Type B pancreatic cell (in vitro differentiated cells): ENCODE results near the gene SEMA5A. TPM values are rescaled to one million over a fixed set of nuclear protein-coding genes. Genes with fewer than 3 reads are reported as not detected.

Experiments
- DNase-seq: peaks from one replicate; pipeline ENCODE4 v3.0.0; 2021; ENCODE audit warnings: mixed read lengths; ENCODE audit not compliant: unreplicated experiment; ENCODE audit errors: extremely low spot score
- H3K27ac Mint-ChIP-seq: 2 replicates; pipeline ENCODE4 v1.8.0; 2021; ENCODE audit warnings: mild to moderate bottlenecking, mixed read lengths
- H3K27me3 Mint-ChIP-seq: 2 replicates; pipeline ENCODE4 v1.8.0; 2021; ENCODE audit warnings: mixed read lengths
- H3K36me3 Mint-ChIP-seq: 2 replicates; pipeline ENCODE4 v1.8.0; 2021; ENCODE audit warnings: mixed read lengths
- H3K4me1 Mint-ChIP-seq: one replicate; pipeline ENCODE4 v1.8.0; 2021; ENCODE audit warnings: mixed read lengths; ENCODE audit not compliant: unreplicated experiment
- H3K4me3 Mint-ChIP-seq: 2 replicates; pipeline ENCODE4 v1.8.0; 2021; ENCODE audit warnings: mild to moderate bottlenecking, mixed read lengths
- H3K9me3 Mint-ChIP-seq: 2 replicates; pipeline ENCODE4 v1.8.0; 2021; ENCODE audit warnings: mixed read lengths
- total RNA-seq: library from RNA; stranded (reverse); gene quantifications from 2 replicates; pipeline ENCODE4 v1.2.1, GENCODE V29; 2021; ENCODE audit warnings: low replicate concordance
- TF ChIP-seq, protein P1 (sequence below): fragments of 200-600 bp; sonication (generic); conservative IDR thresholded peaks from 2 replicates; pipeline ENCODE4 v1.5.0; 2021; ENCODE audit warnings: antibody characterized with exemption, mild to moderate bottlenecking

Gene SEMA5A
- total RNA-seq, 1 donor from 2014 or later = 92.9 TPM

DNA sequence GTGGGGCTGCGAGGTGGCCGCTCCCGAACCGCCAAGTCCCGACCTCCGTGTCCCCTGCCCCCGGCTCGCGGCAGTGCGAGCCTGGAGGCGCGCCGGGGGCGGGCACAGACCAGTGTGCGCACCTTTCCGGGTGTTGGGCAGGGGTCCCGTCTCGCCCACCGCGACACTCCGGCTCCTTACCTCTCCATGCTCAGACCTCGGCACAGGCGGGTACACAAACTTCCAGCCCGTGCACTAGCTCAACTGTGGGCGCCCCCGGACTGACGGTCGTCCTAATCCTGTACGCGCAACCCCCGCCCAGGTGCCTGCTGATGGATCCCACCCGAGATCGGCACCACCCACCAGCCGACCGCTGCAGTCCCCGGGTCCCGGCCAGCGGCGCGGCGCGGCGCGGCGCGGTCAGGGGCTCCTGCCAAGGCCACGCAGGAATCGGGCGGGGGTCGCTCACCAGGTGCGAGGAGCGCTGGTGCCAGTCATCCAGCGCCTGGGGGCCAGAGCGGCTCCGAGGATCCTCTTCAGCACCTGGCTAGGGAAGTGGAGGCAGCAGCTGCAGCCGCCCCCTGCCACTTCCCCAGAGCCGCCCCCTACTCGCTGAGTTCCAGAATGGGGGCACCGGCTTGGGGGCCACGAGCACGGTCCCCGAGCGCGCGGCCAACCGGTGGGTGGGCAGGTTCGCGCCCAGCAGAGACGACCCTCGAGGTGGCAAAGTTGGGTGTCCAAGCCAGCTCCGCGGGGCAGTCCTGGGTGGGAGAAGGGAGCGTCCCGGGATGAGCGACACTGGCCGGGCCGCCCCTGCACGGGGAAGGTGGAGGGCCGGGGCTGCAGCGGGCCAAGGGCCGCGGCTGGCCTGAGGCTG, 511 bp downstream of the SEMA5A start:
- Mint-ChIP-seq H3K4me1 (peaks cover 25% of the 10 kb centered on the region), H3K27ac (no peak overlapping the region), H3K27me3 (no peaks in the 10 kb centered on the region), H3K9me3 (no peaks in the 10 kb centered on the region), H3K4me3 (peak overlapping the region; percentile 90), H3K36me3 (peaks cover 18% of the 10 kb centered on the region)
- peak; percentile 70 for DNase-seq
- TF ChIP-seq, protein P1, sequence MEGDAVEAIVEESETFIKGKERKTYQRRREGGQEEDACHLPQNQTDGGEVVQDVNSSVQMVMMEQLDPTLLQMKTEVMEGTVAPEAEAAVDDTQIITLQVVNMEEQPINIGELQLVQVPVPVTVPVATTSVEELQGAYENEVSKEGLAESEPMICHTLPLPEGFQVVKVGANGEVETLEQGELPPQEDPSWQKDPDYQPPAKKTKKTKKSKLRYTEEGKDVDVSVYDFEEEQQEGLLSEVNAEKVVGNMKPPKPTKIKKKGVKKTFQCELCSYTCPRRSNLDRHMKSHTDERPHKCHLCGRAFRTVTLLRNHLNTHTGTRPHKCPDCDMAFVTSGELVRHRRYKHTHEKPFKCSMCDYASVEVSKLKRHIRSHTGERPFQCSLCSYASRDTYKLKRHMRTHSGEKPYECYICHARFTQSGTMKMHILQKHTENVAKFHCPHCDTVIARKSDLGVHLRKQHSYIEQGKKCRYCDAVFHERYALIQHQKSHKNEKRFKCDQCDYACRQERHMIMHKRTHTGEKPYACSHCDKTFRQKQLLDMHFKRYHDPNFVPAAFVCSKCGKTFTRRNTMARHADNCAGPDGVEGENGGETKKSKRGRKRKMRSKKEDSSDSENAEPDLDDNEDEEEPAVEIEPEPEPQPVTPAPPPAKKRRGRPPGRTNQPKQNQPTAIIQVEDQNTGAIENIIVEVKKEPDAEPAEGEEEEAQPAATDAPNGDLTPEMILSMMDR = no peak

DNA sequence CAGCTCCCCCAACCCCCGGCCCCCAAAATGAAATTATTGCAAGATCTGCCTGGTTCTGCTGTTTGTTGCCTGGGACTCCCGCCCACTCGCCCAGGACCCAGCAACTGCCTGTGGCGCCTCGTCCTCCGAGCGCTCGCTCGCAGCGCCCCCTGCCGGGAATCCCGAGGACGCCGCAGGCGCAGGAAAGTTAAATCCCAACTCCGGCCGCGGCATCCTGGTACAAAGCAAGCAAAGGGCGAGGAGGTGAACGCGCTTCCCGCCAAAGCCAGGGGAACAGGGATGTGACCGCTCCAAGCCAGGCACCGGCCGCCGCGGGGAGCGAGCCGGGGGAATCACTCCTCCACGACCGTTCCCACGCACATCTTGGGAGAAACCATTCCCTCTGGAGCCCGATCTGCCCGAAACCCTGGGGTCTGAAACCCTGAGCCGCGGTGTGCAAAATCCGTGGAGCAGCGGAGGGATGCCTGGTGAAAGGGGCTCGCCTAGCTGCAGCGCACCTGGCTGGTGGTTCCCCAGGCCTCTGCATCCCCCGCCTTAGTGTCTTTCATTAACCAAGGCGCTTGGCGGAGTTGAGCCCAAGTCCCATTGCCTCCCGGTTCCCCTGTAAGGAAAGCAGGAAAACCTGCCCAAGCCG, 1.3 kb downstream of the SEMA5A start:
- peaks cover 25% of the 10 kb centered on the region for H3K4me1 Mint-ChIP-seq
- H3K27ac Mint-ChIP-seq = peak overlapping the region; percentile 72
- no peaks in the 10 kb centered on the region for H3K9me3 Mint-ChIP-seq
- no peaks in the 10 kb centered on the region for H3K27me3 Mint-ChIP-seq
- TF ChIP-seq, protein P1 = peak; percentile 94
- peak overlapping the region; percentile 90 for H3K4me3 Mint-ChIP-seq
- DNase-seq = peak; percentile 93
- peaks cover 18% of the 10 kb centered on the region for H3K36me3 Mint-ChIP-seq

DNA sequence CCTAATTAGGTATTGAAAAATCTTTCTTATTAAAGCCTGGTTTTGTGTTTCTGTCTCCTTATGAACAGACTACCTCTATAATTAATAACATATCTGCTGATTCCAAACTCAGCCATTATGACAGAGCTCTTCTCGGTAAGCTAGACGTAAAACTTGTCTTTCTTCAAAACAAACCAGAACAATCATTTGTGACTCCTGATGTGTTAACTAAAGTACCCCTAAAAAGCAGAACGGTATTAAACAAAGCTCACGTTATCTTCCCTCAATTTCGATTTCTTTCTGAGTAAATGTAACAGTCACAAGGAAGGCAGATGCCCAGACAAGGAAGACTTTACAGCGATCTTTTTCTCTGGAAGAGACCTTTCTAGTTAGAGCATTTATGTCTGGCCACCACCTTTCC, 1.8 kb downstream of the SEMA5A start:
- H3K4me3 Mint-ChIP-seq = peak overlapping the region; percentile 90
- TF ChIP-seq, protein P1 = no peak
- H3K36me3 Mint-ChIP-seq = peaks cover 17% of the 10 kb centered on the region

DNA sequence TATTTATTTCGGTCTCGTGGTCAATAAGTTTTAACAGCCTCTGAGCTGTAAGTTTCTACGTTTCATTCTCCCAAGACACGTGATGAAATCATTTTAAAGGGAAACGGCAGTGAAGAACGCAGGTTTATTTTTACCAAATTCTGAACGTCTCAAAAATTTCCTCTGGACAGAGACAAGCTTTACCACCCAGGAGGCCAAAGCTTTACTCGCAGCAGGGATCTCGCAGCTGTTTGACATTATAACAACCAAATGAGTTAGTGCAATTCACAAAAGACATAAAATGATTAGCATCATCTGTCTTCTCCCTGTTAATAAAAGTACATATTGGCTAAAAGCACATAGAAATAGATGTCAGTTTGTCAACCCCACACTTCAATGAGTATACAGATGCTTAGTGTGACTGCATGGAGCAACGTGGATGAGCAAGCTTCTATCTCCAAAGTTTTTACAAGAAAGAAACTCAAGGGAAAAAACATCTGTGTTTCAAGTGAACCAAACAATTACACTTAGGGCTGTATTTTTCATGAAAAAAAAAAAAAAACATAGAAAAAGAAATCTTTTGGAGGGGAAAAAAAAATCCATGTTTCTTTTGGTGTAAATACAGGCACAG, 2.5 kb downstream of the SEMA5A start:
- Mint-ChIP-seq H3K4me3 (peak overlapping the region; percentile 90), H3K27ac (no peak overlapping the region), H3K36me3 (peaks cover 17% of the 10 kb centered on the region), H3K4me1 (peaks cover 28% of the 10 kb centered on the region), H3K27me3 (no peaks in the 10 kb centered on the region), H3K9me3 (no peaks in the 10 kb centered on the region)
- TF ChIP-seq, protein P1 = no peak
- no peak for DNase-seq

More for the DNA sequence above, 1.8 kb downstream of the SEMA5A start:
- Mint-ChIP-seq H3K27me3 (no peaks in the 10 kb centered on the region), H3K9me3 (no peaks in the 10 kb centered on the region), H3K4me1 (peaks cover 25% of the 10 kb centered on the region), H3K27ac (peak overlapping the region; percentile 72)
- no peak for DNase-seq

DNA sequence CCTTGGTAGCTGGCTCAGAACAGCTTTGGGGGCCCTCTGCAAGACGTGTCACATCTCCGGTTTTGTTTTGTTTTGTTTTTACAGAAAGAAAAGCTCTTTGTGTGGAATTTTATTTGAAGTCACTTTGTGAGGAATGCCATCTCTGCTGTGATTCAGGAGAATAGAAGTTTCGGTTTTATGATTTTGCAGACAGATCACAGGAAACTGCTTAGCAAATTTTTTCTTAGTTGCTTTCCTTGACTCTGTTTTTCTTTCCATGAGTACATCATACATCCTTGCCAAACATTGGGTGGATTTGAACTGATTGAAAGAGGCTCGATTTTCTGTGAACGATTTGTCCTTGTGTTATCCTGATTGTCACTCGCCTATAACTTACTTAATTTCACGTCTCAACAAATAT, 5.1 kb downstream of the SEMA5A start:
- Mint-ChIP-seq H3K4me1 (peaks cover 15% of the 10 kb centered on the region), H3K9me3 (no peaks in the 10 kb centered on the region), H3K27ac (no peak overlapping the region), H3K27me3 (no peaks in the 10 kb centered on the region), H3K36me3 (peaks cover 24% of the 10 kb centered on the region), H3K4me3 (peak overlapping the region; percentile 46)
- no peak for DNase-seq
- TF ChIP-seq, protein P1 = no peak
